Liver (tissue), 9 donors: ENCODE measurements around the gene PMM2. TPM values are rescaled to one million over a fixed set of nuclear protein-coding genes. Genes with fewer than 3 reads are reported as not detected.
A peak's percentile ranks its signal among the peaks of the same experiment; 100 is the strongest.

ENCODE experiments used
- DNase-seq: peaks from one replicate; pipeline ENCODE4 v3.0.0-alpha.2; 2017; ENCODE audit warnings: low spot score
- H3K27ac ChIP-seq, 2 donors: one replicate each; pipeline ENCODE4 v1.7.0; 2013; ENCODE audit warnings: inconsistent platforms in 2 of 2, low read length in 2 of 2, control low read depth in 1 of 2, low read depth in 1 of 2, mild to moderate bottlenecking in 1 of 2
- H3K27me3 ChIP-seq, 4 donors: one replicate each; pipeline versions ENCODE4 v1.6.1 to v1.7.0; 2013; ENCODE audit warnings: low read length in 3 of 4, inconsistent platforms in 1 of 4, mild to moderate bottlenecking in 1 of 4, moderate library complexity in 1 of 4; ENCODE audit not compliant: control insufficient read depth in 4 of 4, insufficient read depth in 4 of 4
- H3K36me3 ChIP-seq, 4 donors: one replicate each; pipeline versions ENCODE4 v1.6.1 to v1.7.0; 2013; ENCODE audit warnings: low read length in 3 of 4, mild to moderate bottlenecking in 3 of 4, low read depth in 1 of 4, moderate library complexity in 1 of 4; ENCODE audit not compliant: control insufficient read depth in 4 of 4, insufficient read depth in 3 of 4
- H3K4me1 ChIP-seq, 4 donors: one replicate each; pipeline versions ENCODE4 v1.6.1 to v1.7.0; 2013; ENCODE audit warnings: low read length in 3 of 4, mild to moderate bottlenecking in 3 of 4, moderate library complexity in 1 of 4; ENCODE audit not compliant: control insufficient read depth in 4 of 4, insufficient read depth in 4 of 4
- H3K4me3 ChIP-seq, 3 donors: one replicate each; pipeline versions ENCODE4 v1.6.1 to v1.7.0; 2013; ENCODE audit warnings: low read length in 3 of 3, control low read depth in 1 of 3, low read depth in 1 of 3, mild to moderate bottlenecking in 1 of 3
- H3K9ac ChIP-seq, 2 donors: one replicate each; pipeline ENCODE4 v1.7.0; 2013; ENCODE audit warnings: low read length in 2 of 2, mild to moderate bottlenecking in 2 of 2, moderate library complexity in 2 of 2, control low read depth in 1 of 2, low read depth in 1 of 2
- H3K9me3 ChIP-seq, 4 donors: one replicate each; pipeline versions ENCODE4 v1.6.1 to v1.7.0; 2013; ENCODE audit warnings: low read length in 3 of 4; ENCODE audit not compliant: control insufficient read depth in 4 of 4
- EGR1 ChIP-seq, 2 donors: IDR thresholded peaks; 2 replicates each; pipeline ENCODE4 v1.6.1; 2016 to 2018; ENCODE audit warnings: antibody characterized with exemption in 2 of 2, low read depth in 2 of 2
- FOXA1 ChIP-seq: IDR thresholded peaks from 2 replicates; pipeline ENCODE4 v1.6.1; 2016; ENCODE audit warnings: antibody characterized with exemption
- FOXA2 ChIP-seq: IDR thresholded peaks from 2 replicates; pipeline ENCODE4 v1.6.1; 2016; ENCODE audit warnings: antibody characterized with exemption
- GABPA ChIP-seq, 2 donors: IDR thresholded peaks in 1 of 2; conservative IDR thresholded peaks in 1 of 2; 2 replicates each; pipeline ENCODE4 v1.6.1; 2016; ENCODE audit warnings: antibody characterized with exemption in 2 of 2, mild to moderate bottlenecking in 1 of 2, moderate library complexity in 1 of 2
- HNF4A ChIP-seq, 2 donors: conservative IDR thresholded peaks; 2 replicates each; pipeline ENCODE4 v1.6.1; 2016; ENCODE audit warnings: antibody characterized with exemption in 2 of 2, mild to moderate bottlenecking in 2 of 2
- HNF4G ChIP-seq: IDR thresholded peaks from 2 replicates; pipeline ENCODE4 v1.6.1; 2016; ENCODE audit warnings: antibody characterized with exemption
- NR2F2 ChIP-seq: IDR thresholded peaks from 2 replicates; pipeline ENCODE4 v1.6.1; 2016; ENCODE audit warnings: antibody characterized with exemption
- RXRA ChIP-seq, 2 donors: IDR thresholded peaks; 2 replicates each; pipeline ENCODE4 v1.6.1; 2017 to 2018; ENCODE audit warnings: antibody characterized with exemption in 2 of 2, mild to moderate bottlenecking in 1 of 2
- SP1 ChIP-seq: IDR thresholded peaks from 2 replicates; pipeline ENCODE4 v1.6.1; 2018; ENCODE audit warnings: antibody characterized with exemption, mild to moderate bottlenecking
- TAF1 ChIP-seq: conservative IDR thresholded peaks from 2 replicates; pipeline ENCODE4 v1.6.1; 2016; ENCODE audit warnings: antibody characterized with exemption, mild to moderate bottlenecking
- YY1 ChIP-seq: IDR thresholded peaks from 2 replicates; pipeline ENCODE4 v1.6.1; 2016; ENCODE audit warnings: antibody characterized with exemption, mild to moderate bottlenecking
- WGBS: extraction: QIAGEN DNeasy Blood & Tissue Kit; methylation state at CpG from one replicate; pipeline ENCODE4 v1.1.7; 2013; 5-methylcytosine and 5-hydroxymethylcytosine counted together
- polyA plus RNA-seq, 2 donors: library from polyadenylated mRNA; stranded (reverse) in 1 of 2; unstranded in 1 of 2; fragments of 200-250 nt in 1 of 2; fragments of >200 nt in 1 of 2; fragmentation: Nextera tagmentation in 1 of 2; extraction: Ambion mirVana in 1 of 2; gene quantifications; one replicate each; pipeline versions ENCODE4 v1.2.1 to v1.2.3, GENCODE V29; 2013 to 2015
- total RNA-seq, 2 donors: library from RNA; depleted of rRNA; stranded (reverse); fragments of >200 nt; gene quantifications; one replicate each; pipeline ENCODE4 v1.2.3, GENCODE V29; 2014
- TF ChIP-seq, protein P1 (sequence below): IDR thresholded peaks from 2 replicates; pipeline ENCODE4 v1.6.1; 2016; ENCODE audit warnings: antibody characterized with exemption, mild to moderate bottlenecking
- TF ChIP-seq, protein P2 (sequence below): IDR thresholded peaks from 2 replicates; pipeline ENCODE4 v1.6.1; 2016; ENCODE audit warnings: antibody characterized with exemption
- TF ChIP-seq, protein P3 (sequence below): IDR thresholded peaks from 2 replicates; pipeline ENCODE4 v1.6.1; 2016; ENCODE audit warnings: antibody characterized with exemption
- TF ChIP-seq, protein P4 (sequence below): IDR thresholded peaks from 2 replicates; pipeline ENCODE4 v1.6.1; 2016; ENCODE audit warnings: antibody characterized with exemption
- donor health status: healthy.
- donor health status: healthy.
- donor health status: healthy.
- donor health status: healthy.
- donor health status: healthy.

The PMM2 gene
- total and polyA plus RNA-seq, 4 donors, result 6.8 to 38.9 (median 30.0) TPM

DNA sequence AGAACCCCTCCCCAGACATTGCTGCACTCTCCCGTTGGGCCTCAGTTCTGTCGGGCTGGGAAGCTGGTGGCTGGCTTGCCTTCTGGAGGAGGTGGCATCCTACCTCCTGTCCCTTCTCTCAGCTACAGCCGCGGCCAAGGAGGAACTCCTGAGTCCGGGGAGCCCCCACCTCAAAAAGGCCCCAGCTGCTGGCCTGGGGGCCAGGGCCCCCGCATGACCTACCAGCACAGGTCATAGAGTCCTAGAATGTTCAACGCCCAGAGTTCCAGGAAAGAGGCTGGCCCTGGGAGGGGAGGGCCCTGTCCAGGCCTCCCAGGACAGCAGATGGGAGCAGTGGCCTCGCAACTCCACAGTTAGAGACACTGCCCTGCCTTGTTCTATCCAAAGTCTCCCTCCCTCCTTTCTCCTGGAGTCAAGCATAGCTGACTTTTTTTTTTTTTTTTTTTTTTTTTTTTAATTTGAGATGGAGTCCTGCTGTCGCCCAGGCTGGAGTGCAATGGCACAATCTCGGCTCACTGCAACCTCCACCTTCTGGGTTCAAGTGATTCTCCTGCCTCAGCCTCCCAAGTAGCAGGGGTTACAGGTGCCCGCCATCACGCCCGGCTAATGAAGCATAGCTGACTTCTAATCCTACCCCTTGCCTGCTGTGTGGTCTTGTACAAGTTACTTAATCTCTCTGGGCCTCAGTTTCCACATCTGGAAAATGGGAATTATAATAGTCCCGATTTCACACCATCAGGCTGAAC is 64.1 kb downstream of the PMM2 start:
- 42% methylated on average over 14 of the region's 14 CpGs for WGBS
- Histone ChIP-seq H3K9me3 (no peaks in the 10 kb centered on the region), H3K4me1 (peaks cover 29 to 72% (median 57%) of the 10 kb centered on the region in 4 donors), H3K36me3 (peaks cover 3 to 12% (median 4%) of the 10 kb centered on the region in 4 donors), H3K4me3 (peak overlapping the region; percentile 47 to 54 (median 53)), H3K27ac (peak overlapping the region; percentile 86 to 93), H3K9ac (peak overlapping the region in 1 of 2 donors; percentile 9), H3K27me3 (no peaks in the 10 kb centered on the region)
- DNase-seq, result no peak
- TF ChIP-seq HNF4G (peak; percentile 29), YY1 (peak; percentile 47), NR2F2 (peak; percentile 77), FOXA1 (no peak), EGR1 (IDR thresholded peaks at IDR 0.05; ENCODE audit: low read depth in 2 of 2) (peak in 1 of 2 donors; percentile 36), GABPA (IDR thresholded peaks at IDR 0.05 in 1 of 2, conservative IDR thresholded peaks at IDR 0.05 in 1 of 2) (no peak), FOXA2 (no peak), SP1 (peak; percentile 62), HNF4A (conservative IDR thresholded peaks at IDR 0.05) (peak; percentile 64 to 68), RXRA (IDR thresholded peaks at IDR 0.05) (peak; percentile 87 to 90)
- TF ChIP-seq, protein P1, sequence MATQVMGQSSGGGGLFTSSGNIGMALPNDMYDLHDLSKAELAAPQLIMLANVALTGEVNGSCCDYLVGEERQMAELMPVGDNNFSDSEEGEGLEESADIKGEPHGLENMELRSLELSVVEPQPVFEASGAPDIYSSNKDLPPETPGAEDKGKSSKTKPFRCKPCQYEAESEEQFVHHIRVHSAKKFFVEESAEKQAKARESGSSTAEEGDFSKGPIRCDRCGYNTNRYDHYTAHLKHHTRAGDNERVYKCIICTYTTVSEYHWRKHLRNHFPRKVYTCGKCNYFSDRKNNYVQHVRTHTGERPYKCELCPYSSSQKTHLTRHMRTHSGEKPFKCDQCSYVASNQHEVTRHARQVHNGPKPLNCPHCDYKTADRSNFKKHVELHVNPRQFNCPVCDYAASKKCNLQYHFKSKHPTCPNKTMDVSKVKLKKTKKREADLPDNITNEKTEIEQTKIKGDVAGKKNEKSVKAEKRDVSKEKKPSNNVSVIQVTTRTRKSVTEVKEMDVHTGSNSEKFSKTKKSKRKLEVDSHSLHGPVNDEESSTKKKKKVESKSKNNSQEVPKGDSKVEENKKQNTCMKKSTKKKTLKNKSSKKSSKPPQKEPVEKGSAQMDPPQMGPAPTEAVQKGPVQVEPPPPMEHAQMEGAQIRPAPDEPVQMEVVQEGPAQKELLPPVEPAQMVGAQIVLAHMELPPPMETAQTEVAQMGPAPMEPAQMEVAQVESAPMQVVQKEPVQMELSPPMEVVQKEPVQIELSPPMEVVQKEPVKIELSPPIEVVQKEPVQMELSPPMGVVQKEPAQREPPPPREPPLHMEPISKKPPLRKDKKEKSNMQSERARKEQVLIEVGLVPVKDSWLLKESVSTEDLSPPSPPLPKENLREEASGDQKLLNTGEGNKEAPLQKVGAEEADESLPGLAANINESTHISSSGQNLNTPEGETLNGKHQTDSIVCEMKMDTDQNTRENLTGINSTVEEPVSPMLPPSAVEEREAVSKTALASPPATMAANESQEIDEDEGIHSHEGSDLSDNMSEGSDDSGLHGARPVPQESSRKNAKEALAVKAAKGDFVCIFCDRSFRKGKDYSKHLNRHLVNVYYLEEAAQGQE, result peak; percentile 62

DNA sequence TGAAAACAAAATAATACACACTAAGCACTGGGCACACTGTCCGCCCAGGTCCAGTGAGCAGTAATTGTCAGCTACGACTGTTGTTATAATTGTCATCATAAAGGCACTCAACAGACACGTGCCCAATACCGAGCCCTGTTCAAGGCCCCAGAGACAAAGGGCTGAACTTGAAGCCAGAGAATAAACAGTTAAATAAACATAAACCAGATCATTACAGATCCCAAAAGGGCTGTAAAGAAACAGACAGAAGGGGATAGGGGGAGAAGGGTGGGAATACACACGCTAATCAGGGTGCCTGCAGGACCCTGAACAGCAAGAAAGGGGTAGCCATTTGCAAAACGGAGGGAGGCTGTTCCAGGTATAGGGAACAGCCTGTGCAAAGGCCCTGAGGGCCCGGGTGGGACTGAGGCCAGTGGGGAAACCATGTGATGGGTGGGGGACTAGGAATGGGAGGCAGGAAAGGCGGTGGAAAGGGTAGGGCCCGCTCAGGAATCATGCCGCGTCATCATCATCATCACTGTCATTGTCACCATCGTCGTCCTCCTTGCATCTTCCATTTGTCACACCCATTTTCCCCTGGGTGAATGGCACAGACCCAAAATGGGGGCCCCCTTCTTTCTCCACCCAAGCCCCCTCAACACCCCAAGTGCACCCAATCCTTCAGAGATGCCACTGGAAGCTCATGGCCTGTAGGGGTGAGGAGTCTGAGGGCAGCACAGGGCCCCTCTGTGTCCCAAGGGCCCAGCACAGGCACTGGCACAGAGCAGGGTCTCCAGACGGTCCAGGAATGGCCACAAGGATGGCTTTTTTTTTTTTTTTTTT is 64.9 kb downstream of the PMM2 start:
- DNase-seq, result no peak
- Histone ChIP-seq H3K27ac (peak overlapping the region; percentile 86 to 93), H3K27me3 (no peaks in the 10 kb centered on the region), H3K9me3 (no peaks in the 10 kb centered on the region), H3K9ac (no peak overlapping the region), H3K36me3 (peaks cover 3 to 11% (median 3%) of the 10 kb centered on the region in 4 donors), H3K4me1 (peaks cover 29 to 77% (median 61%) of the 10 kb centered on the region in 4 donors), H3K4me3 (peak overlapping the region in 1 of 3 donors; percentile 47)
- WGBS, result 69% methylated on average over 14 of the region's 14 CpGs
- TF ChIP-seq, protein P2, sequence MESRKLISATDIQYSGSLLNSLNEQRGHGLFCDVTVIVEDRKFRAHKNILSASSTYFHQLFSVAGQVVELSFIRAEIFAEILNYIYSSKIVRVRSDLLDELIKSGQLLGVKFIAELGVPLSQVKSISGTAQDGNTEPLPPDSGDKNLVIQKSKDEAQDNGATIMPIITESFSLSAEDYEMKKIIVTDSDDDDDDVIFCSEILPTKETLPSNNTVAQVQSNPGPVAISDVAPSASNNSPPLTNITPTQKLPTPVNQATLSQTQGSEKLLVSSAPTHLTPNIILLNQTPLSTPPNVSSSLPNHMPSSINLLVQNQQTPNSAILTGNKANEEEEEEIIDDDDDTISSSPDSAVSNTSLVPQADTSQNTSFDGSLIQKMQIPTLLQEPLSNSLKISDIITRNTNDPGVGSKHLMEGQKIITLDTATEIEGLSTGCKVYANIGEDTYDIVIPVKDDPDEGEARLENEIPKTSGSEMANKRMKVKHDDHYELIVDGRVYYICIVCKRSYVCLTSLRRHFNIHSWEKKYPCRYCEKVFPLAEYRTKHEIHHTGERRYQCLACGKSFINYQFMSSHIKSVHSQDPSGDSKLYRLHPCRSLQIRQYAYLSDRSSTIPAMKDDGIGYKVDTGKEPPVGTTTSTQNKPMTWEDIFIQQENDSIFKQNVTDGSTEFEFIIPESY, result no peak
- TF ChIP-seq NR2F2 (no peak), SP1 (no peak), FOXA1 (no peak), FOXA2 (no peak), TAF1 (no peak)
- TF ChIP-seq, protein P3, sequence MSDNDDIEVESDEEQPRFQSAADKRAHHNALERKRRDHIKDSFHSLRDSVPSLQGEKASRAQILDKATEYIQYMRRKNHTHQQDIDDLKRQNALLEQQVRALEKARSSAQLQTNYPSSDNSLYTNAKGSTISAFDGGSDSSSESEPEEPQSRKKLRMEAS, result no peak
- TF ChIP-seq, protein P4, sequence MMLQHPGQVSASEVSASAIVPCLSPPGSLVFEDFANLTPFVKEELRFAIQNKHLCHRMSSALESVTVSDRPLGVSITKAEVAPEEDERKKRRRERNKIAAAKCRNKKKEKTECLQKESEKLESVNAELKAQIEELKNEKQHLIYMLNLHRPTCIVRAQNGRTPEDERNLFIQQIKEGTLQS, result no peak
